ENCODE measurements around the gene HAPLN3.

GRCh38 chr15:88907111-88907510, 11.8 kb upstream of the HAPLN3 start:
- TF ChIP-seq, protein P1, sequence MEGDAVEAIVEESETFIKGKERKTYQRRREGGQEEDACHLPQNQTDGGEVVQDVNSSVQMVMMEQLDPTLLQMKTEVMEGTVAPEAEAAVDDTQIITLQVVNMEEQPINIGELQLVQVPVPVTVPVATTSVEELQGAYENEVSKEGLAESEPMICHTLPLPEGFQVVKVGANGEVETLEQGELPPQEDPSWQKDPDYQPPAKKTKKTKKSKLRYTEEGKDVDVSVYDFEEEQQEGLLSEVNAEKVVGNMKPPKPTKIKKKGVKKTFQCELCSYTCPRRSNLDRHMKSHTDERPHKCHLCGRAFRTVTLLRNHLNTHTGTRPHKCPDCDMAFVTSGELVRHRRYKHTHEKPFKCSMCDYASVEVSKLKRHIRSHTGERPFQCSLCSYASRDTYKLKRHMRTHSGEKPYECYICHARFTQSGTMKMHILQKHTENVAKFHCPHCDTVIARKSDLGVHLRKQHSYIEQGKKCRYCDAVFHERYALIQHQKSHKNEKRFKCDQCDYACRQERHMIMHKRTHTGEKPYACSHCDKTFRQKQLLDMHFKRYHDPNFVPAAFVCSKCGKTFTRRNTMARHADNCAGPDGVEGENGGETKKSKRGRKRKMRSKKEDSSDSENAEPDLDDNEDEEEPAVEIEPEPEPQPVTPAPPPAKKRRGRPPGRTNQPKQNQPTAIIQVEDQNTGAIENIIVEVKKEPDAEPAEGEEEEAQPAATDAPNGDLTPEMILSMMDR (IDR thresholded peaks at IDR 0.05; ENCODE audit: low read depth, low read length, missing input control): no peak
- TF ChIP-seq, protein P2, sequence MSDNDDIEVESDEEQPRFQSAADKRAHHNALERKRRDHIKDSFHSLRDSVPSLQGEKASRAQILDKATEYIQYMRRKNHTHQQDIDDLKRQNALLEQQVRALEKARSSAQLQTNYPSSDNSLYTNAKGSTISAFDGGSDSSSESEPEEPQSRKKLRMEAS (IDR thresholded peaks at IDR 0.05): no peak
- TF ChIP-seq GABPA (IDR thresholded peaks at IDR 0.05 in 1 of 2, conservative IDR thresholded peaks at IDR 0.05 in 1 of 2) (no peak), RAD21 (IDR thresholded peaks at IDR 0.05) (no peak), ZBTB33 (IDR thresholded peaks at IDR 0.05) (no peak), JUND (IDR thresholded peaks at IDR 0.05) (no peak), TAF1 (conservative IDR thresholded peaks at IDR 0.05) (no peak), HNF4G (IDR thresholded peaks at IDR 0.05) (no peak), FOXA1 (IDR thresholded peaks at IDR 0.05) (no peak), NR2F2 (IDR thresholded peaks at IDR 0.05) (no peak), YY1 (IDR thresholded peaks at IDR 0.05) (no peak)
- TF ChIP-seq, protein P3, sequence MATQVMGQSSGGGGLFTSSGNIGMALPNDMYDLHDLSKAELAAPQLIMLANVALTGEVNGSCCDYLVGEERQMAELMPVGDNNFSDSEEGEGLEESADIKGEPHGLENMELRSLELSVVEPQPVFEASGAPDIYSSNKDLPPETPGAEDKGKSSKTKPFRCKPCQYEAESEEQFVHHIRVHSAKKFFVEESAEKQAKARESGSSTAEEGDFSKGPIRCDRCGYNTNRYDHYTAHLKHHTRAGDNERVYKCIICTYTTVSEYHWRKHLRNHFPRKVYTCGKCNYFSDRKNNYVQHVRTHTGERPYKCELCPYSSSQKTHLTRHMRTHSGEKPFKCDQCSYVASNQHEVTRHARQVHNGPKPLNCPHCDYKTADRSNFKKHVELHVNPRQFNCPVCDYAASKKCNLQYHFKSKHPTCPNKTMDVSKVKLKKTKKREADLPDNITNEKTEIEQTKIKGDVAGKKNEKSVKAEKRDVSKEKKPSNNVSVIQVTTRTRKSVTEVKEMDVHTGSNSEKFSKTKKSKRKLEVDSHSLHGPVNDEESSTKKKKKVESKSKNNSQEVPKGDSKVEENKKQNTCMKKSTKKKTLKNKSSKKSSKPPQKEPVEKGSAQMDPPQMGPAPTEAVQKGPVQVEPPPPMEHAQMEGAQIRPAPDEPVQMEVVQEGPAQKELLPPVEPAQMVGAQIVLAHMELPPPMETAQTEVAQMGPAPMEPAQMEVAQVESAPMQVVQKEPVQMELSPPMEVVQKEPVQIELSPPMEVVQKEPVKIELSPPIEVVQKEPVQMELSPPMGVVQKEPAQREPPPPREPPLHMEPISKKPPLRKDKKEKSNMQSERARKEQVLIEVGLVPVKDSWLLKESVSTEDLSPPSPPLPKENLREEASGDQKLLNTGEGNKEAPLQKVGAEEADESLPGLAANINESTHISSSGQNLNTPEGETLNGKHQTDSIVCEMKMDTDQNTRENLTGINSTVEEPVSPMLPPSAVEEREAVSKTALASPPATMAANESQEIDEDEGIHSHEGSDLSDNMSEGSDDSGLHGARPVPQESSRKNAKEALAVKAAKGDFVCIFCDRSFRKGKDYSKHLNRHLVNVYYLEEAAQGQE (IDR thresholded peaks at IDR 0.05): no peak

Data from liver (tissue), 3 donors.